ENCODE measurements around the gene NSUN7. TPM values are rescaled to one million over a fixed set of nuclear protein-coding genes. Genes with fewer than 3 reads are reported as not detected.

NSUN7 gene, protein sequence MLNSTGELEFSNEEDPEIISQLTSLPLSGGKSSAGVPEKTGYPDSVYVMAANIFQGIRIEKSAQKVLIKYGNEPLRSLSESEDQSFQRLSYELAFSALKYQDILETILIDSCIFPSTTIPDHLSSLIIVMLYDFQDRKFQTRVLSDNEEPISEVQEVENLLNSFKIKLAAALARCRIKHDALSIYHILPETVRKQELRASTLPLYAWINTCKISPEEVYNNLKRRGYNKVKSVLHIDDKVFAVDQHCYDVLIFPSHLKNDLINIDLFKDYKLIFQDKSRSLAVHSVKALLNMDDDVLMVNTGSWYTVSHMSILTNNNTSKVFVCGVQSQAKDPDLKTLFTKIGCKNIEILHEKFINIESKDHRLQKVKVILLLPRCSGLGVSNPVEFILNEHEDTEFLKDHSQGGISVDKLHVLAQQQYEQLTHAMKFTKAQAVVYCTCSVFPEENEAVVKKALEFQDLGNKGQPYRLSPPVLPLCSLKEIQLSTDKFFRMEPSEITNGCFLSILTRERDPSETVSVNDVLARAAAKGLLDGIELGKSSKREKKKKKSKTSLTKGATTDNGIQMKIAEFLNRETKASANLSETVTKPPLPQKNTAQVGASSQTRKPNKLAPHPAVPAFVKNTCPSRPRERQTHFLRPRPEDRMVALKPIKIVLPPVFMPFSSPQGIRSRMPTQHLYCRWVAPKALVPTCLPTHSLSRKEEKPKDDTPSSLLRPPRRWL
- total RNA-seq (1 to 10 TPM; 1.1 to 8.1 (median 4.7) TPM), polyA plus RNA-seq (under 1 TPM; 0.38 to 0.87 (median 0.70) TPM)
- long read RNA-seq, donor 1, result 0 reads
- long read RNA-seq, donor 2, result 0 reads

DNA sequence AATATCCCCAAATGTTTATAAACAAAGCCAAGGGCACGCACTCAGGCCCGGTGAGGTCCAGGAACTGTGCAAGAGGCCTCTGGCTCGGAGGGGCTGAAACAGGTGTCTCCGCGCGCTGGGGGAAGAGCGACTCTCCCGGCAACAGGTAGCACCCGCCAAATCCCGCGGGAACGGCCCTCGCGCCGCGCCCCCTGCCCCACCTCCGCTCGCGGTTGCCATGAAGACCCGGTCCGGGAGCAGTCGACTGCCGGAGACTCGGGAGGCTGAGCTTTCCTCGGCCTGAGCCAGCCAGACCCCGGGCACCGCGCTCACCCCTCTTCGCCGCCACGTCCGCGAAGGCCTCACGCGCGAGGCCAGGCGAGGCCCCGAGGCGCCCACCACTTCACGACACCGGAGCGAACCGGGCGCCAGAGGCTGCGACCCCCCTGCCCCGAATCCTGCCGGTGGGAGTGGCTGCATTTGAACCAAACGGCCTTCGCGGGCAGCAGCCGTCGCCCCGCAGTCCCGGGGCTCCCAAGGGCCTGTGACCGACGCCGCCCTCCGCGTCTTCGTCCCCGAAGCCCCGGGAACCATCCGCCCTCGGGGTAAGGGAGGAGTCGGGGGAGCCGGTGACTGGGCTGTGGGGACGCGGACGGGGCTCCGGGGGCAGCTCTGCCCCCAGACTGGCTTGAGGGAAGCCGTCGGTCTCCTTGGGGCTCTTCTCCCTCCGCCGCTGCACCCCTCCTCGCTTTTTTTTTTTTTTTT, at the start of gene NSUN7:
TSS of gene NSUN7 (plus strand) at position 239 of the 744 bp plus-strand sequence. CDS start 739 bp downstream, outside the sequence.
- intact Hi-C loops (cut with DNase I; ENCODE audit: low total_unique reads), result no loop called here
- H3K9me3 ChIP-seq, result no peaks in the 10 kb centered on the region
- TF ChIP-seq, protein P1, sequence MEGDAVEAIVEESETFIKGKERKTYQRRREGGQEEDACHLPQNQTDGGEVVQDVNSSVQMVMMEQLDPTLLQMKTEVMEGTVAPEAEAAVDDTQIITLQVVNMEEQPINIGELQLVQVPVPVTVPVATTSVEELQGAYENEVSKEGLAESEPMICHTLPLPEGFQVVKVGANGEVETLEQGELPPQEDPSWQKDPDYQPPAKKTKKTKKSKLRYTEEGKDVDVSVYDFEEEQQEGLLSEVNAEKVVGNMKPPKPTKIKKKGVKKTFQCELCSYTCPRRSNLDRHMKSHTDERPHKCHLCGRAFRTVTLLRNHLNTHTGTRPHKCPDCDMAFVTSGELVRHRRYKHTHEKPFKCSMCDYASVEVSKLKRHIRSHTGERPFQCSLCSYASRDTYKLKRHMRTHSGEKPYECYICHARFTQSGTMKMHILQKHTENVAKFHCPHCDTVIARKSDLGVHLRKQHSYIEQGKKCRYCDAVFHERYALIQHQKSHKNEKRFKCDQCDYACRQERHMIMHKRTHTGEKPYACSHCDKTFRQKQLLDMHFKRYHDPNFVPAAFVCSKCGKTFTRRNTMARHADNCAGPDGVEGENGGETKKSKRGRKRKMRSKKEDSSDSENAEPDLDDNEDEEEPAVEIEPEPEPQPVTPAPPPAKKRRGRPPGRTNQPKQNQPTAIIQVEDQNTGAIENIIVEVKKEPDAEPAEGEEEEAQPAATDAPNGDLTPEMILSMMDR (IDR thresholded peaks at IDR 0.05 in 8 of 11, conservative IDR thresholded peaks at IDR 0.05 in 3 of 11), result no peak
- peak in 2 of 3 donors; percentile 48 to 74 for TF ChIP-seq POLR2AphosphoS5 (IDR thresholded peaks at IDR 0.05)
- peaks cover 0 to 26% (median 15%) of the 10 kb centered on the region in 6 donors for H3K4me1 ChIP-seq
- peak within 1 kb of the TSS; percentile 10 to 74 (median 46) for H3K4me3 ChIP-seq
- 1 to 2% (median 1%) methylated on average over 36 to 75 of the region's 75 CpGs for WGBS, 5 donors
- H3K36me3 ChIP-seq, result no peaks in the 10 kb centered on the region
- peak; percentile 88 for DNase-seq
- H3K27me3 ChIP-seq (replicated peaks in 1 of 7), result peaks cover 0 to 31% (median 7%) of the 10 kb centered on the region in 7 donors
- H3K27ac ChIP-seq, result peak within 1 kb of the TSS in 5 of 8 donors; percentile 26 to 90 (median 55)

DNA sequence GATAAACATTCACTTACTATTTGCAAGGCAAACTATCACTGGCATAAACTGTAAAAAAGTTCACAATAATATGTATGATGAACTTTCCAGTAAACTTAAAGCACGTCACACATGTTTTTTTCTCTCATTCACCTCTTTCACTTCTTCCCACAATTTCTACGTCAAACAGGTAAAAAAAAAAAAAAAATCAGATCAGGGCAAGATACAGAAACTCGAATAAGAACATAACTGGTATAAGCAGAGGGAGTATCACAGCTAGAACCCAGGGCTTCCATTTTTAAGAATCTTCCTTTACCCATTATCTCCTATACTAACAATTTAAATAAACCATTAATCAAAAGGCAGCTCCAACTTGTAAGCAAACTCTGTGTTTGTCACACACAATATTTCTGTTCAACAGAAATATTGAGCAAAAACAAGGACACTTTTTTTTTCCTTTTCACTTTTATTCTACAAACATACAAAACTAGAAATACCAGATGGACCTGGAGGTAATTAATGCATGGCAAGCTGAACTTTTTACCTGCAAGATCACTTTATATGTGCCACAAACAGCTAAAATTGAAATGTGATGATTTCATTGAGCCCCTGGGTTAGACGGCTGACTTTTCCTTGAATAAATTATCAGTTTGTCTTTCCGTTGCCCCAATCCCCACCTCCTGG, 47.5 kb upstream of the NSUN7 start:
- no peak for DNase-seq
- TF ChIP-seq, protein P1 (IDR thresholded peaks at IDR 0.05 in 8 of 11, conservative IDR thresholded peaks at IDR 0.05 in 3 of 11), result no peak
- no peak for TF ChIP-seq POLR2AphosphoS5 (IDR thresholded peaks at IDR 0.05)
- TF ChIP-seq POLR2A (IDR thresholded peaks at IDR 0.05), result no peak
- intact Hi-C loops (cut with DNase I; ENCODE audit: low total_unique reads), result no loop called here
- H3K9me3 ChIP-seq, result no peaks in the 10 kb centered on the region
- H3K4me1 ChIP-seq, result no peaks in the 10 kb centered on the region
- no peak overlapping the region for H3K27ac ChIP-seq
- 73 to 87% (median 79%) methylated on average over 5 of the region's 5 CpGs for WGBS, 5 donors
- H3K4me3 ChIP-seq, result no peak overlapping the region
- no peaks in the 10 kb centered on the region for H3K36me3 ChIP-seq
- no peaks in the 10 kb centered on the region for H3K27me3 ChIP-seq (replicated peaks in 1 of 7)

DNA sequence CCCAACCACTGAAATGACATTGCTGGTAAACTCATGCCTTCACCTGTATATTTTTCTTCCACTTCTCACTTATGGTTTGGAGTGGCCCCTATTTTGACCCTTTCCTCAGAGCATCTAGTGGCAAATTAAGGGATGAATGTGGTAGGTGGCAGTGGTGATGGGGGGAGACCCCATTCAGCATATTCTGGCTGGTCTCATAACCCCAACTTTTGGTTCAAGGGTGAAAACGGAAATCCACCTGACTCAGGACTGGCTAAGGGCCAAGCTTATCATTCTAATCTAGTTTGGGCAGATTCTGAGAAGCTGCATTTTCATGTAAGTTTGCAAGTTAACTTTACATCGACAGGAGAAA, 47.0 kb upstream of the NSUN7 start:
- TF ChIP-seq POLR2AphosphoS5 (IDR thresholded peaks at IDR 0.05), result no peak
- TF ChIP-seq, protein P1 (IDR thresholded peaks at IDR 0.05 in 8 of 11, conservative IDR thresholded peaks at IDR 0.05 in 3 of 11), result no peak
- TF ChIP-seq POLR2A (IDR thresholded peaks at IDR 0.05), result no peak
- Histone ChIP-seq H3K4me1 (no peaks in the 10 kb centered on the region), H3K36me3 (no peaks in the 10 kb centered on the region), H3K27me3 (replicated peaks in 1 of 7) (no peaks in the 10 kb centered on the region), H3K4me3 (no peak overlapping the region), H3K9me3 (no peaks in the 10 kb centered on the region), H3K27ac (no peak overlapping the region)
- intact Hi-C loops (cut with DNase I; ENCODE audit: low total_unique reads), result no loop called here
- 14 to 65% (median 27%) methylated on average over 2 of the region's 2 CpGs for WGBS, 5 donors
- no peak for DNase-seq

Data from spleen (tissue), 13 donors.